SU-DHL-6 (cell line): ENCODE data around the gene S100A9.

Experiments used
- H2AFZ ChIP-seq: fragments of 200-600 bp; sonication (generic); 2 replicates; pipeline ENCODE4 v1.6.1; 2014; ENCODE audit warnings: low read depth, mild to moderate bottlenecking, moderate library complexity, mixed read lengths, antibody characterized with exemption, low read length; ENCODE audit not compliant: severe bottlenecking
- H3F3A ChIP-seq: fragments of 200-600 bp; shearing (Covaris generic); 2 replicates; pipeline ENCODE4 v1.6.0; 2016; ENCODE audit warnings: antibody characterized with exemption, mild to moderate bottlenecking; ENCODE audit not compliant: insufficient read depth
- H3K27ac ChIP-seq: fragments of 200-600 bp; sonication (generic); 2 replicates; pipeline ENCODE4 v1.5.1; 2016; ENCODE audit warnings: low read depth, mild to moderate bottlenecking, low read length, moderate library complexity, mixed read lengths
- H3K27me3 ChIP-seq: fragments of 200-600 bp; sonication (generic), shearing (Covaris generic); 2 replicates; pipeline ENCODE4 v1.6.0; 2014; ENCODE audit warnings: mild to moderate bottlenecking, low read length
- H3K36me3 ChIP-seq: fragments of 200-600 bp; sonication (generic); 2 replicates; pipeline ENCODE4 v1.6.1; 2014; ENCODE audit warnings: mild to moderate bottlenecking, low read length, mixed read lengths
- H3K4me2 ChIP-seq: fragments of 300-600, 200-600 bp; shearing (Covaris generic), sonication (generic); 2 replicates; pipeline ENCODE4 v1.6.0; 2014; ENCODE audit warnings: low read length, low read depth, mild to moderate bottlenecking; ENCODE audit not compliant: poor library complexity, severe bottlenecking
- H3K4me3 ChIP-seq: fragments of 200-600 bp; sonication (generic); 2 replicates; pipeline ENCODE4 v1.5.1; 2014; ENCODE audit warnings: antibody characterized with exemption, low read length, mild to moderate bottlenecking, mixed read lengths; ENCODE audit not compliant: insufficient read depth, poor library complexity, severe bottlenecking
- H3K79me2 ChIP-seq: fragments of 200-600 bp; sonication (generic); 2 replicates; pipeline ENCODE4 v1.6.1; 2014; ENCODE audit warnings: mild to moderate bottlenecking, low read length, moderate library complexity; ENCODE audit not compliant: insufficient read depth
- H3K9ac ChIP-seq: fragments of 200-600 bp; sonication (generic); 2 replicates; pipeline ENCODE4 v1.7.0; 2014; ENCODE audit warnings: mild to moderate bottlenecking, low read length
- H3K9me2 ChIP-seq: fragments of 200-600 bp; sonication (generic); replicated peaks from 2 replicates; pipeline ENCODE4 v1.6.1; 2014; ENCODE audit warnings: low read length; ENCODE audit not compliant: insufficient read depth
- H3K9me3 ChIP-seq: fragments of 200-600 bp; sonication (generic); 2 replicates; pipeline ENCODE4 v1.6.1; 2014; ENCODE audit warnings: low read length, mixed read lengths; ENCODE audit not compliant: insufficient read depth
- H4K20me1 ChIP-seq: fragments of 200-600 bp; sonication (generic); 2 replicates; pipeline ENCODE4 v1.6.1; 2014; ENCODE audit warnings: low read depth, mild to moderate bottlenecking, antibody characterized with exemption, low read length, moderate library complexity, mixed read lengths
- CTCF ChIP-seq: fragments of 200-600 bp; sonication (generic); IDR thresholded peaks from one replicate; pipeline ENCODE4 v1.5.1; 2017; ENCODE audit warnings: antibody characterized with exemption, mild to moderate bottlenecking, low read length, moderate library complexity; ENCODE audit not compliant: insufficient read depth, poor library complexity, severe bottlenecking
- EZH2phosphoT487 ChIP-seq: fragments of 200-600 bp; sonication (generic), shearing (Covaris generic); conservative IDR thresholded peaks from 2 replicates; pipeline ENCODE4 v1.6.1; 2018; ENCODE audit warnings: mild to moderate bottlenecking, antibody characterized with exemption, low read length, moderate library complexity, mixed read lengths

The S100A9 gene

GRCh38 chr1:153337980-153338853 lies 19.4 kb upstream of the S100A9 start:
- TF ChIP-seq CTCF (no peak), EZH2phosphoT487 (no peak)
- no peak overlapping the region for H3K27ac ChIP-seq
- no peaks in the 10 kb centered on the region for H3K9me3 ChIP-seq
- no peak overlapping the region for H3K9ac ChIP-seq
- H3K4me2 ChIP-seq = no peak overlapping the region
- no peak overlapping the region for H2AFZ ChIP-seq
- no peaks in the 10 kb centered on the region for H3K27me3 ChIP-seq
- no peak overlapping the region for H3K4me3 ChIP-seq
- H4K20me1 ChIP-seq = no peaks in the 10 kb centered on the region
- no peaks in the 10 kb centered on the region for H3K36me3 ChIP-seq
- H3K79me2 ChIP-seq = no peaks in the 10 kb centered on the region
- no peaks in the 10 kb centered on the region for H3K9me2 ChIP-seq
- no peaks in the 10 kb centered on the region for H3F3A ChIP-seq

- Histone ChIP-seq H3K4me3 (no peak overlapping the region), H3F3A (no peaks in the 10 kb centered on the region), H3K9me3 (no peaks in the 10 kb centered on the region), H3K27ac (no peak overlapping the region), H3K36me3 (no peaks in the 10 kb centered on the region), H3K9ac (no peak overlapping the region), H3K27me3 (no peaks in the 10 kb centered on the region), H3K9me2 (no peaks in the 10 kb centered on the region), H3K4me2 (no peak overlapping the region), H2AFZ (no peak overlapping the region), H4K20me1 (no peaks in the 10 kb centered on the region), H3K79me2 (no peaks in the 10 kb centered on the region)
- TF ChIP-seq CTCF (no peak), EZH2phosphoT487 (no peak)
Observed at GRCh38 chr1:153339802-153340201, 17.9 kb upstream of the S100A9 start.

GRCh38 chr1:153340356-153340755 lies 17.3 kb upstream of the S100A9 start:
- Histone ChIP-seq H3K36me3 (no peaks in the 10 kb centered on the region), H3K27me3 (no peaks in the 10 kb centered on the region), H3K27ac (no peak overlapping the region), H3K9me2 (no peaks in the 10 kb centered on the region), H3K4me2 (no peak overlapping the region), H3K4me3 (no peak overlapping the region), H3K9ac (no peak overlapping the region), H2AFZ (no peak overlapping the region), H3F3A (no peaks in the 10 kb centered on the region), H4K20me1 (no peaks in the 10 kb centered on the region), H3K79me2 (no peaks in the 10 kb centered on the region), H3K9me3 (no peaks in the 10 kb centered on the region)
- TF ChIP-seq CTCF (no peak), EZH2phosphoT487 (no peak)
